Osteocyte (in vitro differentiated cells): ENCODE measurements around the gene SCART1. TPM values are rescaled to one million over a fixed set of nuclear protein-coding genes. Genes with fewer than 3 reads are reported as not detected.
"Not testable (repeated sequence)": the region's sequence is repeated elsewhere in the genome, so short reads cannot be mapped to it uniquely, and the experiment has no call there.

Experiments
- DNase-seq: peaks from one replicate; pipeline ENCODE4 v3.0.0; 2021; ENCODE audit warnings: mixed read lengths; ENCODE audit not compliant: unreplicated experiment; ENCODE audit errors: extremely low spot score
- H3K27ac Mint-ChIP-seq: one replicate; pipeline ENCODE4 v1.8.0; 2021; ENCODE audit warnings: mild to moderate bottlenecking, mixed read lengths; ENCODE audit not compliant: unreplicated experiment
- H3K27me3 Mint-ChIP-seq: one replicate; pipeline ENCODE4 v1.8.0; 2021; ENCODE audit warnings: mixed read lengths; ENCODE audit not compliant: unreplicated experiment
- H3K36me3 Mint-ChIP-seq: one replicate; pipeline ENCODE4 v1.8.0; 2021; ENCODE audit warnings: mixed read lengths; ENCODE audit not compliant: unreplicated experiment
- H3K4me1 Mint-ChIP-seq: one replicate; pipeline ENCODE4 v1.8.0; 2021; ENCODE audit warnings: mixed read lengths; ENCODE audit not compliant: unreplicated experiment
- H3K4me3 Mint-ChIP-seq: one replicate; pipeline ENCODE4 v1.8.0; 2021; ENCODE audit warnings: mild to moderate bottlenecking, moderate library complexity, mixed read lengths; ENCODE audit not compliant: unreplicated experiment
- H3K9me3 Mint-ChIP-seq: one replicate; pipeline ENCODE4 v1.8.0; 2021; ENCODE audit warnings: mixed read lengths; ENCODE audit not compliant: unreplicated experiment
- CTCF ChIP-seq: fragments of 200-600 bp; sonication (generic); IDR thresholded peaks from 2 replicates; pipeline ENCODE4 v1.5.0; 2021; ENCODE audit warnings: antibody characterized with exemption, mild to moderate bottlenecking, moderate library complexity
- total RNA-seq: library from RNA; stranded (reverse); gene quantifications from 2 replicates; pipeline ENCODE4 v1.2.1, GENCODE V29; 2021

The SCART1 gene
- total RNA-seq, 1 donor from 2014 or later, result 3.2 TPM

- Mint-ChIP-seq H3K27ac (no peak overlapping the region), H3K27me3 (no peaks in the 10 kb centered on the region), H3K9me3 (no peaks in the 10 kb centered on the region), H3K4me3 (no peak overlapping the region), H3K4me1 (peaks cover 4% of the 10 kb centered on the region), H3K36me3 (peaks cover 8% of the 10 kb centered on the region)
- DNase-seq, result peak; percentile 78
- no peak for TF ChIP-seq CTCF
These were observed 32.2 kb upstream of the SCART1 start for GRCh38 chr10:133421336-133422222.

DNA sequence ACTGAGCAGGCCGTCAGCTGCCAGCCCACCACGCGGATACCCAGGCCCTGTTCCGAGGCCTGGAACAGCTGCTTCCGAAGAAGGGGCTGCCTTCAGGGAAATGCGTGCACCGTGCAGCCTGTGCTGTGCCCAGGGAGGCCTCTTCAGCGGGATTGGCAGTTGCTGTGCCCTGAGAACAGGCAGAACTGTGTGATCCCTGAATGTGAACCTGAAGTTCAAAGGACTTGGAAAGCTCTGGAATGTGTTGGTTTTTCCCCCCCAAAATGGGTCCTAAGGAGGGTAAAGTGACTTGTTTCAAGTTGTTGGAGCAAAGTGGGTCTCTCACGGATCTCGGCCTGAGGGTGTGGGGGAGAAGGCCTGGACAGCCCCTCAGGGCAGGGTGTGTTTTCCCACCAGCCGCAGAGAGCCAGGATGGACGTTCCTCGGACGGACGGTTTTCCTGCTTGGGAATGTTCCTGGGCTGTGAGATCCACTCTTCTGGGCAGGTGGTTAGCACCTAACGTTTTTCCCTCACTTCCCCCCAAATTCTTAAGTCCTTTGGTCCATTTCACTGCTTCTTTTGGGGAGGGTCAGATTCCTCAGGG, 31.4 kb upstream of the SCART1 start:
- Mint-ChIP-seq H3K27ac (no peak overlapping the region), H3K9me3 (no peaks in the 10 kb centered on the region), H3K4me3 (peak overlapping the region; percentile 38), H3K4me1 (peaks cover 4% of the 10 kb centered on the region), H3K27me3 (no peaks in the 10 kb centered on the region), H3K36me3 (peaks cover 8% of the 10 kb centered on the region)
- no peak for DNase-seq
- TF ChIP-seq CTCF, result no peak

DNA sequence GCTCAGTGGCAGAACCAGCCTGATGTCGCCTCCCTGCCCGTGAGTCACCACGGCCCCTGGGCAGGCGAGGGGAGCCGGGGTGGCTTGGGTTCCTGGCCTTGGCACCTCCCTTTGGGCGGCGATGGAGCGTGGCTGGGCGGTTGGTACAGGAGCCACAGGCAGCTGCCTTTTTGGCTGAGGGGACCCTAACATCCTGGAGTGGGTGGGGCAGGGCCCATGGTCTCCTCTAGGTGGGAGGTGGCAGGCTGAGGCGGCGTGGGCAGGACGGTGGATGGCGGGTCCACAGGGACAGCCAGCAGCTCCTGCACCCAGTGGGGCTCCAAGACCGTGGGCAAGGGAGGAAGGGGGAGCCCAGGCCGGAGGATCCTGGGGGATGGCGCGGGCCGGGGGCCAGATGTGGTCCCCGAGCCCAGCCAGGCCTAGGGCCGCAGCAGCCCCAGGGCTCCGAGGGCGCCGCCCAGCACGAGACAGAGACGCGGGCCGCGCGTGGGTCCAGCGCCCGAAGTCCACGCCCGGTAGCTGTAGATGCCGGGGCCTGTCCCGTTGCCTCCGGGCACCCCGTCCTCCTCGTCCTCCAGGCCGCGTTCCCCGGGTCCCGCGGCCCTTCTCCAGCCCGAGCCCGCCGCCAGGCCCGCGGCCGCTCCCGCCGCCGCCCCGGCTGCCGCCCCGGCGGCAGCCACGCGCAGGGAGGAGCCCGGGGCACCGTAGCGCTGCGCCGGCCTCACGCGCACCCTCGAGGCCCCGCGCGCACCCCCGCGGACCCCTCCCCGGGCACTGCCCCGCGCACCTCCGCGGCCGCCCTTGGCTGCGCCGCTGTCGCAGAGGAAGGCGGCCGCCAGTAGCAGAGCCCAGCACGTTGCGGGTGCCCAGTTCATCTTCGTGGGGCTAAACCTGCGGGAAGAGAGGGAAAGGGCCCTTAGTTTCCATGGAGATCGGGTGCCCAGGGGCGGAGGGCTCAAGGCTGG, 30.7 kb upstream of the SCART1 start:
- no peak overlapping the region for H3K27ac Mint-ChIP-seq
- H3K36me3 Mint-ChIP-seq, result peaks cover 8% of the 10 kb centered on the region
- no peak for DNase-seq
- H3K27me3 Mint-ChIP-seq, result no peaks in the 10 kb centered on the region
- H3K4me1 Mint-ChIP-seq, result peaks cover 4% of the 10 kb centered on the region
- peak overlapping the region; percentile 69 for H3K4me3 Mint-ChIP-seq
- TF ChIP-seq CTCF, result no peak
- no peaks in the 10 kb centered on the region for H3K9me3 Mint-ChIP-seq

GRCh38 chr10:133424102-133424501, 29.6 kb upstream of the SCART1 start:
- H3K4me3 Mint-ChIP-seq, DNase-seq, H3K4me1 Mint-ChIP-seq, H3K9me3 Mint-ChIP-seq, H3K27ac Mint-ChIP-seq, H3K36me3 Mint-ChIP-seq, H3K27me3 Mint-ChIP-seq: not testable (repeated sequence)

DNA sequence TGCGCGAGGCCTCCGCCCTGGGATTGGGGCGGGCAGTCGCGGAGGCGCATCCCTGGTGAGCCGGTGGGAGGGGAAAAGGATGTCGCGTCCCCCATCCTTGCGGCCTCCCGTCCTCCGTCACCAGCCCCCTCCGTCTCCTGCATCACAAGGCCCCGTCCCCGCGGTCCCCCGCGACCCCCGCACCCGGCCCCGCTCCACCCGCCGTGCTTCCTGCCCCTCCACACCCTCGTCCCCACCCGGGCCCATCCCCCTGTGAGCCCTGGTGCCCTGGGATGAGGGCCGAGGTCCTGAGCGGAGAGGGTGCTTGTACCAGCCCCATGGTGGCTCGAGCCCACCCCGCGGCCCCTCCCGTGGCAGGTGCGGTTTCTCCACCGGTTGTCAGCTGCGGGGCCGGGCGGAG, 29.1 kb upstream of the SCART1 start, which contains the start of gene SPRN:
Gene SPRN, minus strand, starts transcription at position 25 of the 400 bp plus-strand sequence. CDS start 944 bp downstream, outside the sequence.
- not testable (repeated sequence) for H3K9me3 Mint-ChIP-seq, H3K36me3 Mint-ChIP-seq, H3K27ac Mint-ChIP-seq, DNase-seq, H3K27me3 Mint-ChIP-seq, H3K4me1 Mint-ChIP-seq
- H3K4me3 Mint-ChIP-seq, result peak within 1 kb of the TSS; percentile 69

DNA sequence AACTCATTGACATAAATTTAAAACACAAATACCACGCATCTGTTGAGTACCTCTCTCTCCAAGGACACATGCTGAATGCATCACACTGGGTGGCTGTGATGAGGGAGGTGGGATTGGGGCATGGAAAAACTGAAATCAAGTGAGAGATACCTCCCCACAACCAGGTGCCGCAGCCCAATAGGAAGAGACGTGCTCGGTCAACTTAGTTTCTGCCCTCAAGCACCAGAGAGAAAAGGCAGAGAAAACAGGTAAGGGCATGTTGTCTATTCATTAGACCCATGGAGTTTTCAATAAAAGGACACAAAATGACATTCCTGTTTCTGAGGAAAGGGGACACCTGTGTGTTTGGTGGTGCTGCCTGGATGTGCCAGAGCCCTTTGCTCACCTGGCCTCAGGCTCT, 24.2 kb upstream of the SCART1 start:
- not testable (repeated sequence) for H3K27ac Mint-ChIP-seq, H3K36me3 Mint-ChIP-seq, H3K4me1 Mint-ChIP-seq, H3K4me3 Mint-ChIP-seq, H3K9me3 Mint-ChIP-seq, DNase-seq, H3K27me3 Mint-ChIP-seq

- not testable (repeated sequence) for H3K9me3 Mint-ChIP-seq
These were observed 21.7 kb upstream of the SCART1 start for GRCh38 chr10:133431888-133432613.

GRCh38 chr10:133432789-133433188, 21.0 kb upstream of the SCART1 start:
- H3K9me3 Mint-ChIP-seq, H3K4me3 Mint-ChIP-seq, H3K36me3 Mint-ChIP-seq, DNase-seq, H3K4me1 Mint-ChIP-seq, H3K27me3 Mint-ChIP-seq, H3K27ac Mint-ChIP-seq: not testable (repeated sequence)

More at GRCh38 chr10:133431888-133432613, 21.7 kb upstream of the SCART1 start:
- H3K27ac Mint-ChIP-seq, H3K36me3 Mint-ChIP-seq, DNase-seq, H3K4me3 Mint-ChIP-seq, H3K27me3 Mint-ChIP-seq, H3K4me1 Mint-ChIP-seq: not testable (repeated sequence)
